NB4 (cell line): ENCODE data around the gene GON4L.

Experiments used
- DNase-seq: peaks from one replicate; pipeline ENCODE4 v3.0.0; 2010; ENCODE audit warnings: low read depth
- H3K4me3 ChIP-seq: one replicate; pipeline ENCODE4 v1.5.1; 2011; ENCODE audit warnings: mild to moderate bottlenecking, low read depth, low read length, moderate library complexity
- CTCF ChIP-seq: IDR thresholded peaks from one replicate; pipeline ENCODE4 v1.5.1; 2012; ENCODE audit warnings: low read depth, low read length
- MAX ChIP-seq: IDR thresholded peaks from 2 replicates; pipeline ENCODE4 v1.6.1; 2011; ENCODE audit warnings: low read depth, low read length
- MYC ChIP-seq: IDR thresholded peaks from 2 replicates; pipeline ENCODE4 v1.6.1; 2011; ENCODE audit warnings: low read depth, low read length
- POLR2A ChIP-seq: IDR thresholded peaks from 2 replicates; pipeline ENCODE4 v1.6.1; 2011; ENCODE audit warnings: mild to moderate bottlenecking; ENCODE audit not compliant: insufficient read length; ENCODE audit errors: extremely low read depth

Gene GON4L

GRCh38 chr1:155867766-155868165, 10.8 kb upstream of the GON4L start:
- no peak for DNase-seq
- no peak for TF ChIP-seq MYC
- TF ChIP-seq MAX: no peak
- TF ChIP-seq CTCF: no peak
- TF ChIP-seq POLR2A: no peak
- H3K4me3 ChIP-seq: no peak overlapping the region

- TF ChIP-seq POLR2A: no peak
- TF ChIP-seq MAX: no peak
- TF ChIP-seq MYC: no peak
- TF ChIP-seq CTCF: no peak
- no peak for DNase-seq
- H3K4me3 ChIP-seq: no peak overlapping the region
Measured at GRCh38 chr1:155864393-155864792, 7.4 kb upstream of the GON4L start.

GRCh38 chr1:155861896-155862295, 4.9 kb upstream of the GON4L start:
- no peak for TF ChIP-seq POLR2A
- TF ChIP-seq MYC: no peak
- no peak for TF ChIP-seq CTCF
- no peak for TF ChIP-seq MAX
- DNase-seq: no peak

GRCh38 chr1:155860970-155861510, 4.0 kb upstream of the GON4L start:
- peak overlapping the region; percentile 70 for H3K4me3 ChIP-seq
- TF ChIP-seq MAX (no peak), CTCF (no peak), POLR2A (no peak), MYC (no peak)
- DNase-seq: no peak

More at GRCh38 chr1:155861896-155862295, 4.9 kb upstream of the GON4L start:
- no peak overlapping the region for H3K4me3 ChIP-seq

- H3K4me3 ChIP-seq: peak overlapping the region; percentile 70
- peak; percentile 88 for DNase-seq
- TF ChIP-seq MYC: no peak
- peak; percentile 22 for TF ChIP-seq POLR2A
Measured at GRCh38 chr1:155859881-155860871, 3.2 kb upstream of the GON4L start.

GRCh38 chr1:155859234-155859829, 2.3 kb upstream of the GON4L start, which contains the start of gene SYT11:
TSS of gene SYT11 (plus strand) at chr1:155859567. CDS start at chr1:155859762, 195 bp downstream.
- peak; percentile 96 for DNase-seq
- no peak for TF ChIP-seq POLR2A
- peak; percentile 16; the same call in 1 of the 2 replicates for TF ChIP-seq MYC
- peak within 1 kb of the TSS; percentile 71 for H3K4me3 ChIP-seq
